HG03354 (cell line): ENCODE data around the gene SENP2.
"Not testable (repeated sequence)": the region's sequence is repeated elsewhere in the genome, so short reads cannot be mapped to it uniquely, and the experiment has no call there.

Experiments
- ATAC-seq: cut with Tn5 transposase; IDR thresholded peaks from one replicate; pipeline ENCODE4 v1.9.1; 2021; ENCODE audit warnings: mild to moderate bottlenecking; ENCODE audit not compliant: unreplicated experiment, poor library complexity, severe bottlenecking

Gene SENP2

GRCh38 chr3:185585859-185586685 lies at the start of gene SENP2:
SENP2 (plus strand) TSS chr3:185586295; CDS start chr3:185586414, 119 bp downstream.
- peak; percentile 97 for ATAC-seq

- ATAC-seq = peak; percentile 99
Observed at GRCh38 chr3:185537369-185537970, 48.6 kb upstream of the SENP2 start.

GRCh38 chr3:185539934-185540333 lies 46.2 kb upstream of the SENP2 start:
- no peak for ATAC-seq

GRCh38 chr3:185540695-185541094 lies 45.4 kb upstream of the SENP2 start:
- no peak for ATAC-seq

GRCh38 chr3:185549122-185549521 lies 37.0 kb upstream of the SENP2 start:
- no peak for ATAC-seq

- ATAC-seq = no peak
Observed at GRCh38 chr3:185549651-185550111, 36.4 kb upstream of the SENP2 start.

GRCh38 chr3:185552358-185552877 lies 33.7 kb upstream of the SENP2 start, which contains the start of gene LIPH:
LIPH (minus strand) TSS chr3:185552588; CDS start chr3:185552471, 117 bp downstream.
- peak; percentile 85 for ATAC-seq

- ATAC-seq = no peak
Observed at GRCh38 chr3:185555101-185555501, 31.0 kb upstream of the SENP2 start.

- ATAC-seq = no peak
Observed at GRCh38 chr3:185555860-185556347, 30.2 kb upstream of the SENP2 start.

GRCh38 chr3:185556640-185557039 lies 29.5 kb upstream of the SENP2 start:
- ATAC-seq = not testable (repeated sequence)

- no peak for ATAC-seq
Observed at GRCh38 chr3:185558395-185558794, 27.7 kb upstream of the SENP2 start.

- no peak for ATAC-seq
Observed at GRCh38 chr3:185559706-185560090, 26.4 kb upstream of the SENP2 start.

- no peak for ATAC-seq
Observed at GRCh38 chr3:185560676-185561075, 25.4 kb upstream of the SENP2 start.

- no peak for ATAC-seq
Observed at GRCh38 chr3:185561374-185561943, 24.6 kb upstream of the SENP2 start.

GRCh38 chr3:185561958-185562357 lies 24.1 kb upstream of the SENP2 start:
- ATAC-seq = no peak

GRCh38 chr3:185572183-185572582 lies 13.9 kb upstream of the SENP2 start:
- no peak for ATAC-seq

- ATAC-seq = peak; percentile 87
Observed at GRCh38 chr3:185575108-185575869, 10.8 kb upstream of the SENP2 start.

GRCh38 chr3:185582236-185582635 lies 3.9 kb upstream of the SENP2 start:
- no peak for ATAC-seq

GRCh38 chr3:185582871-185583270 lies 3.2 kb upstream of the SENP2 start:
- ATAC-seq = no peak

- no peak for ATAC-seq
Observed at GRCh38 chr3:185583925-185584324, 2.2 kb upstream of the SENP2 start.
